ENCODE results near the gene TUT7.

- TF ChIP-seq CTCF (IDR thresholded peaks at IDR 0.05) (no peak), POLR2A (IDR thresholded peaks at IDR 0.05) (no peak)
Measured at GRCh38 chr9:86286278-86286677, 67.9 kb downstream of the TUT7 start.

All from Peyer's patch (tissue), 4 donors.